Measurements from ENCODE around the gene DUSP28.
"Not testable (repeated sequence)": the region's sequence is repeated elsewhere in the genome, so short reads cannot be mapped to it uniquely, and the experiment has no call there.

- TF ChIP-seq, protein P1, sequence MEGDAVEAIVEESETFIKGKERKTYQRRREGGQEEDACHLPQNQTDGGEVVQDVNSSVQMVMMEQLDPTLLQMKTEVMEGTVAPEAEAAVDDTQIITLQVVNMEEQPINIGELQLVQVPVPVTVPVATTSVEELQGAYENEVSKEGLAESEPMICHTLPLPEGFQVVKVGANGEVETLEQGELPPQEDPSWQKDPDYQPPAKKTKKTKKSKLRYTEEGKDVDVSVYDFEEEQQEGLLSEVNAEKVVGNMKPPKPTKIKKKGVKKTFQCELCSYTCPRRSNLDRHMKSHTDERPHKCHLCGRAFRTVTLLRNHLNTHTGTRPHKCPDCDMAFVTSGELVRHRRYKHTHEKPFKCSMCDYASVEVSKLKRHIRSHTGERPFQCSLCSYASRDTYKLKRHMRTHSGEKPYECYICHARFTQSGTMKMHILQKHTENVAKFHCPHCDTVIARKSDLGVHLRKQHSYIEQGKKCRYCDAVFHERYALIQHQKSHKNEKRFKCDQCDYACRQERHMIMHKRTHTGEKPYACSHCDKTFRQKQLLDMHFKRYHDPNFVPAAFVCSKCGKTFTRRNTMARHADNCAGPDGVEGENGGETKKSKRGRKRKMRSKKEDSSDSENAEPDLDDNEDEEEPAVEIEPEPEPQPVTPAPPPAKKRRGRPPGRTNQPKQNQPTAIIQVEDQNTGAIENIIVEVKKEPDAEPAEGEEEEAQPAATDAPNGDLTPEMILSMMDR (IDR thresholded peaks at IDR 0.05; ENCODE audit: low read length), result not testable (repeated sequence)
- TF ChIP-seq EZH2 (IDR thresholded peaks at IDR 0.05; ENCODE audit: borderline replicate concordance, low read length), result not testable (repeated sequence)
Measured at GRCh38 chr2:240563231-240563630, 3.1 kb downstream of the DUSP28 start.

Measured in OCI-LY1 (cell line).